HL-60 (cell line): Measurements from ENCODE around the gene BEND6.

Source experiments
- CTCF ChIP-seq: IDR thresholded peaks from one replicate; pipeline ENCODE4 v1.5.1; 2011; ENCODE audit warnings: low read length, control low read depth, inconsistent platforms; ENCODE audit not compliant: insufficient read depth
- GABPA ChIP-seq: IDR thresholded peaks from 2 replicates; pipeline ENCODE4 v1.6.1; 2012; ENCODE audit warnings: low read depth
- POLR2AphosphoS5 ChIP-seq: IDR thresholded peaks from 2 replicates; pipeline ENCODE4 v1.6.1; 2012; ENCODE audit warnings: low read depth
- REST ChIP-seq: IDR thresholded peaks from 2 replicates; pipeline ENCODE4 v1.6.1; 2012; ENCODE audit warnings: low read depth; ENCODE audit not compliant: insufficient replicate concordance

- no peak for TF ChIP-seq CTCF
- TF ChIP-seq POLR2AphosphoS5, result no peak
- no peak for TF ChIP-seq GABPA
- no peak for TF ChIP-seq REST
Measured at GRCh38 chr6:56909115-56909907, 45.6 kb upstream of the BEND6 start.
